MCF 10A (cell line): Measurements from ENCODE around the gene SLC51A. TPM values are rescaled to one million over a fixed set of nuclear protein-coding genes. Genes with fewer than 3 reads are reported as not detected.
"Not testable (repeated sequence)": the region's sequence is repeated elsewhere in the genome, so short reads cannot be mapped to it uniquely, and the experiment has no call there.

Experiments used
- BruUV-seq: library from RNA; stranded (reverse); fragments of 400-500 nt; replicated peaks from 2 replicates; lab custom pipeline; 2021; lab: Mats Ljungman, UMichigan
- CTCF ChIA-PET: fragments of 300-600 bp; sonication (Branson Sonifier 250); formaldehyde crosslinking; extraction: SDS; loops from one replicate; lab custom pipeline; 2021; ENCODE audit warnings: antibody characterized with exemption, inconsistent platforms; lab: Yijun Ruan, JAX
- POLR2A ChIA-PET: fragments of 300-600, 350-650 bp; sonication (Branson Sonifier 250); formaldehyde crosslinking; extraction: SDS; loops from one replicate; lab custom pipeline; 2020; ENCODE audit warnings: antibody characterized with exemption, inconsistent platforms; lab: Yijun Ruan, JAX
- DNase-seq: peaks from one replicate; pipeline ENCODE4 v3.0.0-alpha.2; 2018; ENCODE audit not compliant: unreplicated experiment
- H3K27ac Mint-ChIP-seq: one replicate; pipeline ENCODE4 v1.8.0; 2022; ENCODE audit warnings: mild to moderate bottlenecking, low read depth, mixed read lengths; ENCODE audit not compliant: unreplicated experiment
- H3K27me3 Mint-ChIP-seq: one replicate; pipeline ENCODE4 v1.8.0; 2022; ENCODE audit warnings: mixed read lengths; ENCODE audit not compliant: insufficient read depth, unreplicated experiment
- H3K36me3 Mint-ChIP-seq: one replicate; pipeline ENCODE4 v1.8.0; 2022; ENCODE audit warnings: mild to moderate bottlenecking, moderate library complexity, mixed read lengths; ENCODE audit not compliant: insufficient read depth, unreplicated experiment
- H3K4me1 Mint-ChIP-seq: one replicate; pipeline ENCODE4 v1.8.0; 2022; ENCODE audit warnings: mixed read lengths; ENCODE audit not compliant: insufficient read depth, unreplicated experiment
- H3K4me3 Mint-ChIP-seq: one replicate; pipeline ENCODE4 v1.8.0; 2022; ENCODE audit warnings: mild to moderate bottlenecking, moderate library complexity, mixed read lengths; ENCODE audit not compliant: unreplicated experiment
- H3K9me3 Mint-ChIP-seq: one replicate; pipeline ENCODE4 v1.8.0; 2022; ENCODE audit warnings: mixed read lengths; ENCODE audit not compliant: unreplicated experiment
- intact Hi-C: fragments of 100-400 bp; cut with micrococcal nuclease; formaldehyde crosslinking; loops from 2 replicates; pipeline ENCODE4 v1.14.1; 2022
- total RNA-seq: library from RNA; stranded (reverse); gene quantifications from 2 replicates; pipeline ENCODE4 v1.2.3, GENCODE V29; 2022
- TF ChIP-seq, protein P1 (sequence below): fragments of 200-600 bp; IDR thresholded peaks from one replicate; pipeline ENCODE4 v1.8.0; 2022; ENCODE audit warnings: antibody characterized with exemption, mild to moderate bottlenecking; ENCODE audit not compliant: unreplicated experiment

The SLC51A gene
- total RNA-seq, 1 experiment from 2014 or later, result not detected

DNA sequence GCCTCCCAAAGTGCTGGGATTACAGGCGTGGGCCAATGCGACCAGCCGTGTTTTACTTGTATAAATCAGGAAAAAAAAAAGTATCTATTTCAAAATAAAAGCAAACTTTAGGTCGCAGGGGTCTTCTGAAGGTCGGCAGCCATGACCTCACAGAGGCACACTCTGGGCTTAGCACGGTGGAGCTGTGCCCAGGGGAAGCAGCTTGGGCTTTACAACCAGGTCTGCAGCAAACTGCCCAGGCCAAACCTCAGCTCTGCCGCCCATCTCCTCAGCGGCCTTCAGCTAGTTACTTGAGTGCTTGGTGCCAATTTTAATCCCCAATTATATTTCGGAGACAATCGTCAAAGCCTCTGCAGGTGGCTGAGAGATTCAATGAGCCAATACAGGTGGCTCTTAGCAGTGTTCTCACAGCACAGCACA lies 35.2 kb upstream of the SLC51A start:
- Mint-ChIP-seq H3K4me3 (no peak overlapping the region), H3K27ac (no peak overlapping the region), H3K9me3 (no peaks in the 10 kb centered on the region), H3K36me3 (no peaks in the 10 kb centered on the region), H3K27me3 (no peaks in the 10 kb centered on the region), H3K4me1 (peaks cover 18% of the 10 kb centered on the region)
- POLR2A ChIA-PET, result no interaction called here
- TF ChIP-seq, protein P1, sequence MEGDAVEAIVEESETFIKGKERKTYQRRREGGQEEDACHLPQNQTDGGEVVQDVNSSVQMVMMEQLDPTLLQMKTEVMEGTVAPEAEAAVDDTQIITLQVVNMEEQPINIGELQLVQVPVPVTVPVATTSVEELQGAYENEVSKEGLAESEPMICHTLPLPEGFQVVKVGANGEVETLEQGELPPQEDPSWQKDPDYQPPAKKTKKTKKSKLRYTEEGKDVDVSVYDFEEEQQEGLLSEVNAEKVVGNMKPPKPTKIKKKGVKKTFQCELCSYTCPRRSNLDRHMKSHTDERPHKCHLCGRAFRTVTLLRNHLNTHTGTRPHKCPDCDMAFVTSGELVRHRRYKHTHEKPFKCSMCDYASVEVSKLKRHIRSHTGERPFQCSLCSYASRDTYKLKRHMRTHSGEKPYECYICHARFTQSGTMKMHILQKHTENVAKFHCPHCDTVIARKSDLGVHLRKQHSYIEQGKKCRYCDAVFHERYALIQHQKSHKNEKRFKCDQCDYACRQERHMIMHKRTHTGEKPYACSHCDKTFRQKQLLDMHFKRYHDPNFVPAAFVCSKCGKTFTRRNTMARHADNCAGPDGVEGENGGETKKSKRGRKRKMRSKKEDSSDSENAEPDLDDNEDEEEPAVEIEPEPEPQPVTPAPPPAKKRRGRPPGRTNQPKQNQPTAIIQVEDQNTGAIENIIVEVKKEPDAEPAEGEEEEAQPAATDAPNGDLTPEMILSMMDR, result no peak
- no peak for DNase-seq
- CTCF ChIA-PET, result interaction anchor here (2.8 kb wide), 1 partner anchor 108 kb away, joined by 12 read pairs; no protein-coding TSS in a partner anchor
- no TSS peak for BruUV-seq
- intact Hi-C loops, result no loop called here

DNA sequence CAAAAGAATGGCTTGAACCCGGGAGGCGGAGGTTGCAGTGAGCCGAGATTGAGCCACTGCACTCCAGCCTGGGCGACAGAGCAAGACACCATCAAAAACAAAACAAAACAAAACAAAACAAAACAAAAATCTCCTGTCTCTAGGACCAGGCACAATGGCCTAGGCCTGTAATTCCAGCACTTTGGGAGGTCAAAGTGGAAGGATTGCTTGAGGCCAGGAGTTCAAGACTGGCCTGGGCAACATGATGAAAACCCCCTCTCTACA lies 32.2 kb upstream of the SLC51A start:
- intact Hi-C loops, POLR2A ChIA-PET: not testable (repeated sequence)

DNA sequence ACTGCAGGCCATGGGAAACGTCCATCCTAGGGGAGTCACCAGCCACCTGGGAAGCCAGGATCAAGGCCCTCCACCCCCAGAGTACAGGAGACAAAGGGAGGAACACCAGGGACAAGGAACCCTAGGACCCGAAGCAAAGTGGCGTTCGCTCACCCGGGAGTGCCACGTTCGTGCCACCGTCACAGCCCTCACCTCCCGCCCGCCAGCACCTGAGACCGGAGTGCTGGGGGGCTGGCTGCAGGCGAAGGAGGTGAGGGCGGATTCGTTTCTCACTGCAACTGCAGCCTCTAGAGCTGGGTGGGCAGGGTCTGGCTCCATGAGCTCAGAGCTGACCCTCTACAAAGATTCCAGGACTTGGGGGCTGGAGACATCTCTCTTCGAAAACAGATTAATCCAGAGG lies 31.5 kb upstream of the SLC51A start:
- no peak overlapping the region for H3K4me3 Mint-ChIP-seq
- intact Hi-C loops, result no loop called here
- ChIA-PET CTCF (interaction anchor here (1.1 kb wide), 1 partner anchor 111 kb away, joined by 3 read pairs; no protein-coding TSS in a partner anchor), POLR2A (interaction anchor here (0.9 kb wide), 1 partner anchor 104 kb away, joined by 5 read pairs; no protein-coding TSS in a partner anchor)
- H3K9me3 Mint-ChIP-seq, result no peaks in the 10 kb centered on the region
- H3K4me1 Mint-ChIP-seq, result peaks cover 9% of the 10 kb centered on the region
- no peaks in the 10 kb centered on the region for H3K36me3 Mint-ChIP-seq
- TF ChIP-seq, protein P1, result no peak
- no peak overlapping the region for H3K27ac Mint-ChIP-seq
- H3K27me3 Mint-ChIP-seq, result no peaks in the 10 kb centered on the region
- DNase-seq, result no peak
- no TSS peak for BruUV-seq

More for the DNA sequence above, 32.2 kb upstream of the SLC51A start:
- not testable (repeated sequence) for DNase-seq, H3K27me3 Mint-ChIP-seq, H3K36me3 Mint-ChIP-seq, H3K4me3 Mint-ChIP-seq, BruUV-seq, H3K27ac Mint-ChIP-seq, H3K9me3 Mint-ChIP-seq
- H3K4me1 Mint-ChIP-seq, result peaks cover 17% of the 10 kb centered on the region
- CTCF ChIA-PET, result interaction anchor here (0.5 to 0.6 kb wide), 2 partner anchors 12 to 75 kb away, joined by 3 to 4 read pairs; no protein-coding TSS in a partner anchor

DNA sequence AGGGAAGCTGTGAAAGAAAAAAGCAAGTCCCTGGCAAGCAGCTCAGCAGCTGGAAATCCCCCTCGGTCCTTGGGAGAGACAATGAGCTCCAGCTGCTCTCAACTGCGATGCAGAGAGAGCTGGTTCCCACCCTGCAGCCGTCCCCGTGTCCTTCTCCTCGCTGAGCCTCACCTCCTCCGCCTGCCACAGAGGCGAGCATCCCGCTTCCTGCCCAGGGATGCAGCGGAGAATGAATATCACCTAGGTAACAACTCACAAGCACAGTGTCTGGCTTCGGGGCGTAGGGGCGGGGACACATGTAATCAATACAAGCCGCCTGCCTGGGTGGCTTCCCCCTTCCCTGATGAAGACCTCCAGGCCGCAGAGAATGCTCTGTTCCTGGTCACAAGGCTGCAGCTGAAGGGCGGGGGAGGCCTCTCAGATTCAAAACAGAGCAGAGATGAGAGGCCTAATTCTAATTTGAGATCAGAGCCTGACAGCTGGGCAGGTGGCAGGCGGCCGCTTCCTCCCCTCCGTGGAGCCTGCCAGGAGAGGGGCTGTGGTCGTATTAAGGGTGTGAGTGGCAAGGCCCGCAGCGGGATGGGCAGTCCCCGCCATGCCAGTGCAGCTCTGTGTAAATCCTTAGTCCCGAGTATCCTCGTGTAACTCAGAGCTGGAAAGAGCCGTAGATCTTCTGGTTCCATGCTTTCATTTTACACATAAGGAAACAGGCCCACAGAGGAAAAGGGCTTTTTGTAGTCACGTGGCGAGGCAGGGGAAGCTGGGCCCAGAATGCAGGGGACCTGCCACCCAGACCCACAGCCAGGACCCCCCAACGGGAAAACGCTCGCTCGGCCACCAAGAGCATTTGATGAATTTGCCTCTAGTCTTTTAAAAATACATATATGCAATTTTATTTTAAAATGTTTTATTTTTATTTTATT lies 29.4 kb upstream of the SLC51A start:
- Mint-ChIP-seq H3K27ac (no peak overlapping the region), H3K4me1 (peaks cover 7% of the 10 kb centered on the region), H3K36me3 (no peaks in the 10 kb centered on the region), H3K27me3 (no peaks in the 10 kb centered on the region), H3K4me3 (no peak overlapping the region), H3K9me3 (no peaks in the 10 kb centered on the region)
- CTCF ChIA-PET, result interaction anchor here (0.7 to 2.2 kb wide), 3 partner anchors 10 to 167 kb away, joined by 3 to 12 read pairs (median 5); no protein-coding TSS in a partner anchor
- TF ChIP-seq, protein P1, result no peak
- POLR2A ChIA-PET, result no interaction called here
- intact Hi-C loops, result no loop called here
- no peak for DNase-seq
- BruUV-seq, result no TSS peak
